ENCODE measurements around the gene DPEP1.
"Not testable (repeated sequence)": the region's sequence is repeated elsewhere in the genome, so short reads cannot be mapped to it uniquely, and the experiment has no call there.

Gene DPEP1

DNA sequence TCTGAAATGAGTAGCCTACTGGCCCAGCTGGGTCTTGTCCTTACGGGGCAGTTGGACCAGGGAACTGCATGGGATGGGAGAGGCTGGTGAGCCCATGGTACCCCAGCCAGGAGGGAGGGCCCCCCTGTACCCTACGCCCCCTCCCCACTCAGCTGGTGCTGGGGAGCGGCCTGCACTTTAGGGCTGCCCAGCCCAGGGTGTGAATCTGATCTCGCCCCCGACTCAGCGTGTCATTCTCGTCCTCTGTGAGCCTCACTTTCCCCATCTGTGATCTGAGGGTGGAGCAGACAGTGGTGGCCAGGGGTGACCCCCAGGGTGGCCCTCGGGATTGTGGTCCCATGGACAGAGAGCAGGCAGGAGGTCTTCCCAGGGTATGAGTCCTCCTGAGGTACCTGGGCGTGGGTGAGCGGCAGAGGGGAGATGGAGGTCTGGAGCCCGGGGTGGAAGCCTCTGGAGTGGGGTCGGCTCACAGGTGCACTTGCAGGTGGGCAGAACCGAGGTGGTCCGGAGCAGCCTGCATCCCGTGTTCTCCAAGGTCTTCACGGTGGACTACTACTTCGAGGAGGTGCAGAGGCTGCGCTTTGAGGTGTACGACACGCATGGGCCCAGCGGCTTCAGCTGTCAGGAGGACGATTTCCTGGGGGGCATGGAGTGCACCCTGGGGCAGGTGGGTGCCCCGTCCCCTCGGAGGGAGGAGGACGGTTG, 36.2 kb upstream of the DPEP1 start:
- DNase-seq (ENCODE audit: low spot score), result no peak

DNA sequence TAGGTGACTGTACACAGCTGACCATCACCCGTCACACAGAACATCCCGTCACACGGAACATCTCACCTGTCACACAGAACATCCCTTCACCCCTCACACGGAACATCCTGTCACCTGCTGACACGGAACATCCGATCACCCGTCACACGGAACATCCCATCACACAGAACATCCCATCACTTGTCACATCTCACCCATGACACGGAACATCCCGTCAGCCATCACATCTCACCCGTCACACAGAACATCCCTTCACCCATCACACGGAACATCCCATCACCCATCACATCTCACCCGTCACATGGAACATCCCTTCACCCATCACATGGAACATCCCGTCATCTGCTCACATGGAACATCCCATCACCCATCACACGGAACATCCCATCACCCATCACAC, 34.1 kb upstream of the DPEP1 start:
- DNase-seq (ENCODE audit: low spot score), result no peak

DNA sequence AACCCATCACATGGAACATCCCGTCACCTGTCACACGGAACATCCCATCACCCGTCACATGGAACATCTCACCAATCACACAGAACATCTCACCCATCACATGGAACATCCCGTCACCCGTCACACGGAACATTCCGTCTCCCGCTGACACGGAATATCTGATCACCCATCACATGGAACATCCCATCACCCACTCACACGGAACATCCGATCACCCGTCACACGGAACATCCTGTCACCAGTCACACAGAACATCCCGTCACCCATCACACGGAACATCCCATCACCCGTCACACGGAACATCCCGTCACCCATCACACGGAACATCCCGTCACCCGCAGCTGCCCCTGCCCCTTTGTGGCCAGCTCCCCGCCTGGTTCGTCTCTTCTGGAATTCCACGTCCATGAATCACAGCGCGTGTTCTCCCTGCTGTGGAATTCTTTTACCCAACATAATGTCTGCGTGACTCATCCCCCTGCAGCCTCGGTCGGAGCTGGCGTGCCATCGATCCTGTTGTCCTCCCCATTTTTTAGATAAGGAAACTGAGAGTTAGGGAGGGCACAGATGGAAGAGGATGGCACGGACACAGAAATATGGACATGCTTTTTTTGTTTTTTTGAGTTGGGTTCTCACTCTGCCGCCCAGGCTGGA, 32.3 kb upstream of the DPEP1 start:
- no peak for DNase-seq (ENCODE audit: low spot score)

DNA sequence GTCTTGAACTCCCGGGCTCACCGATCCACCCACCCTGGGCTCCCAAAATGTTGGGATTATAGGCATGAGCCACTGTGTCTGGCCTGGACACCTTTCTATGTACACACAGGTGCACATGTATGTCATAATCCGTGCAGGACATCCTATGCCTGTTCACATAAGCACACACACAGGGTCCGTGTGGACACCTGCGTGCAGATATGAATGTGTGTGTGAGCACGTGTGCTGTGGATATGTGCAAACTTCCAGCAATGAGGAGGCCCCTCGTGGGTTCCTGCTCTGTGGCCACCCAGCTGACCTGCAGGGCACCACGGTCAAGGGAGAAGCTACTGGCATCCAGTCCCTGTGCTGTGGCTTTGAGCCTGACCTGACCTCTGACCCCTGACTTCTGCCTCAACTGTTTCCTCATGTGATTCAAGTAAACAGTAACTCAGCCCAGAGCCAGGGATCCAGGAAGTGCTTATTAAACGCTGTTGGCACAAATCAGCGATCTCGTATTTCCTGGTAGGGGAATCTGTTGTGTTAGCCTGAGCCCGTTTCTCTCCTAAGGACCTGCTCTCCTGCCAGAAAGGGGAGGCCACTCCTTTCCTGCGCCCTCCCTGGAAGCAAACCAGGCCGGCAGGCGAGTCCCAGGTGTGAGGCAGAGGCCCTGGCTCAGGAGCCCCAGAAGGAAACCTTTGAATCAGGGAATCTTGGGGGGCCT, 31.4 kb upstream of the DPEP1 start:
- no peak for DNase-seq (ENCODE audit: low spot score)

DNA sequence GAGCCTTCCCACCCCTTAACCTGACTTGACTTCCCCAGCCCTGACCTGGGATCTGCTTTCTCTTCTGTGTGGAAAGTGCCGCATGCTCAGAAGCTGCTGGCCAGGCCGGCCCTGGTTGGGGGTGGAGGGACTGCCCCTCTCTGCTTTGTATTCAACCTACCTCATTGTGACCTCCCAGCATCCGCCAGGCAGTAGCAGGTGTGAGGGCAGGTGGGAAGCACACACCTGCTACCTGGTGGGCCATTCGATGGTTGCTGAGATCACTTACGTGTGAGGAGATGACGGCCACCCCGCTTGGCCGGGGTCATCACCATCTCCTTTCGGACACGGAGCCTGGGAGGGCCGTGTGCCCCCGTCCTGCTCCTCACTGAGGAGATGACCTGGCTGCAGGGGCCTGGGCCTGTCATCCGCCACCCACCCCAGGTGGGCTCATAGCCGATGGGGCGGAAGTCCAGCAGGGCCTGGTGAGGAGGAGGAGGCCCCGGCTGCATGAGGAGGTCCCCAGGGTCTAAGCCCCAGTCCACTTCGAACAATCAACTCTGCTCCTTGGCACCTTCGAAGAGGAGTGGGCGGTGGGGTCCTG, 30.7 kb upstream of the DPEP1 start:
- no peak for DNase-seq (ENCODE audit: low spot score)

DNA sequence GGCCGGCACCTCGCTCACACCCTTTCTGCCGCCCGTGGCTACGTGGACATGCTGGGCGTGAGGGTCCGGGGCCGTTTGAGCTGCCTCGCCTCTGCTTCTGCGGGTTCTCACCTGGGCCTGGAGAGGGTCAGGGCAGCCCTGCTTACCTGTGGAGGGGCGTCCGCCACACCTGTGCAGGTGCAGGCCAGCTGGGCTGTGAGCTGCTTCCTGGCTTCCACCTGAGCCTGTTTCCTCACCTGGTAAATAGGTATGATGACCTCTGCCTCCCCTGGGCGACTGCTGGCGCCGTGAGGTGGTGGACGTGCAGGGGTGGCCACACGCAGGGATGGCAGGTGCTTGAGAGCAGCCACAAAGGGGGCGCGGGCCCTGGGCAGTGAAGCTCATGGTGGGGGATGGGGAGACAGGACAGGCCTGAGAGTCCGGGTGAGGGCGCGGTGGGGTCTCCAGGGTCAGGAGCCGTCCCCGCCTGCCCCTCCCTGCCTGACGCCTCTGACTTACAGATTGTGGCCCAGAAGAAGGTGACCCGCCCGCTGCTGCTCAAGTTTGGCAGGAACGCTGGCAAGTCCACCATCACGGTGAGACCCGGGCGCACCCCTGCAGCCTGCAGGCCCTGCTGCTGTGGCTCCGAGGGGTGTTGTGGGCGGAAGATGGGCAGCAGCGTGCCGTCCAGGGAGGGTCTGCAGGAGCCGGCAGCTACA, 30.1 kb upstream of the DPEP1 start:
- no peak for DNase-seq (ENCODE audit: low spot score)

GRCh38 chr16:89583895-89584644, 29.4 kb upstream of the DPEP1 start:
- no peak for DNase-seq (ENCODE audit: low spot score)

- DNase-seq (ENCODE audit: low spot score), result no peak
These were observed 28.5 kb upstream of the DPEP1 start for GRCh38 chr16:89584768-89585549.

DNA sequence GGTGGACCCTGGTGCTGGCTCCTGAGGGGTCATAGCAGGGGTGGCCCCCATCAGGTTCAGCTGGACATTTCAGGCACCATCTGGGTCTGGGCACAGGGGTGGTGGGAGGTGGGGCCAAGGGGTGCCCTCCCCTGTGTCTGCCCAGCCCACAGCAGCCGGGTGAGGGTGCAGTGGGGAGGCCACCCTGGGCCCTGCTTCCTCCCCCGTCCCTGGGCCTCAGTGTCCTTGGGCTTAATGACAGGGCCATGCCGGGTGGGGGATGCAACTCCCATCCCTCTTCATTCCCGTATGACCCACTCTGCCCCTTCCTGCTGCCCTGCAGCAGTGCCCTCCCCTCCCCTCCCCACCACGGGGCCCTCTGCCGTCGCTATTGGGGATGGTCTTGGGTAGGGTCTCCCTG, 27.2 kb upstream of the DPEP1 start:
- DNase-seq (ENCODE audit: low spot score), result no peak

DNA sequence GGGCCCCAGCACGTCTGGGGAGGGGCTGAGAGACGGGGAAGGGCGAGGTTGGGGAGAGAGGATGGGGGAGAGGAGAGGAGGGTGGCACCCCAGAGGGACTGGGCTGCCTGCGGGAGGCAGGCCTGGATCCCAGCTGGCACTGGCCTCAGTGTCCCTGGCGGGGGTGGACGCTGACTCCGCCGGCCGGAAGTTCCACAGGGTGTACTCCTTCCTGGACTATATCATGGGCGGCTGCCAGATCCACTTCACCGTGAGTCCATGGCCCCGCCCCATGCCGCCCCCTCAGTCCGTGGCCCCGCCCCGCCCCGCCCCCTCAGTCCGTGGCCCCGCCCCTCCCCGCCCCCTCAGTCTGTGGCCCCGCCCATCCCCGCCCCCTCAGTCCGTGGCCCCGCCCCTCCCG, 26.6 kb upstream of the DPEP1 start:
- no peak for DNase-seq (ENCODE audit: low spot score)

DNA sequence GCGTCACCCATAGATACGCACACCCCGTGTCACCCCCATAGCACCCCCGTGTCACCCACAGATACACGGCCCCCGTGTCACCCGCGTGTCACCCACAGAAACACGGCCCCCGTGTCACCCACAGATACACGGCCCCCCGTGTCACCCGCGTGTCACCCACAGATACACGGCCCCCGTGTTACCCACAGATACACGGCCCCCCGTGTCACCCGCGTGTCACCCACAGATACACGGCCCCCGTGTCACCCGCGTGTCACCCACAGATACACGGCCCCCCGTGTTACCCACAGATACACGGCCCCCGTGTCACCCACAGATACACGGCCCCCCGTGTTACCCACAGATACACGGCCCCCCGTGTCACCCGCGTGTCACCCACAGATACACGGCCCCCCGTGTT, 25.8 kb upstream of the DPEP1 start:
- not testable (repeated sequence) for DNase-seq (ENCODE audit: low spot score)

DNA sequence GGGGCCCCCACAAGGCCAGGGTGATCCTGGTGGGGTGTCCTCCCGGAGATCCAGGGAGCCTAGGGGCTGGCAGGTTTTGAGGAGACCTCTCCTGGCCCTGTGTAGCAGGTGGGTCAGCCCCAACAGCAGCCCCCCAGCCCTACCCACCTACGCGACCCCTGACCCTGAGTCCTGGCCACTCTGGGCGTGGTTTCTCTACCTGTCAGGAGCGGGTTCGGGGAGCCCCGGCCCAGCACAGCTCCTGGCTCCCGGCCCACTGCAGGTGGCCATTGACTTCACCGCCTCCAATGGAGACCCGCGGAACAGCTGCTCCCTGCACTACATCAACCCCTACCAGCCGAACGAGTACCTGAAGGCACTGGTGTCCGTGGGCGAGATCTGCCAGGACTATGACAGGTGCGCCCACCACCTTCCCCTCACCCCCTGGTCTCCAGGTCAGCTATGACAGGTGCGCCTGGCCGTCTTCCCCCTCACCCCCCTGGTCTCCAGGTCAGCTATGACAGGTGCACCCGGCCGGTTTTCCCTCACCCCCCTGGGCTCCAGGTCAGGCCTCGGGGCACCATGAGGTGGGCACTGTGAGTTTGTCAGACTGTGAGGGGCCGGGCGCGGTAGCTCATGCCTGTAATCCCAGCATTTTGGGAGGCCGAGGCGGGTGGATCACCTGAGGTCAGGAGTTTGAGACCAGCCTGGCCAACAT, 24.9 kb upstream of the DPEP1 start:
- no peak for DNase-seq (ENCODE audit: low spot score)

DNA sequence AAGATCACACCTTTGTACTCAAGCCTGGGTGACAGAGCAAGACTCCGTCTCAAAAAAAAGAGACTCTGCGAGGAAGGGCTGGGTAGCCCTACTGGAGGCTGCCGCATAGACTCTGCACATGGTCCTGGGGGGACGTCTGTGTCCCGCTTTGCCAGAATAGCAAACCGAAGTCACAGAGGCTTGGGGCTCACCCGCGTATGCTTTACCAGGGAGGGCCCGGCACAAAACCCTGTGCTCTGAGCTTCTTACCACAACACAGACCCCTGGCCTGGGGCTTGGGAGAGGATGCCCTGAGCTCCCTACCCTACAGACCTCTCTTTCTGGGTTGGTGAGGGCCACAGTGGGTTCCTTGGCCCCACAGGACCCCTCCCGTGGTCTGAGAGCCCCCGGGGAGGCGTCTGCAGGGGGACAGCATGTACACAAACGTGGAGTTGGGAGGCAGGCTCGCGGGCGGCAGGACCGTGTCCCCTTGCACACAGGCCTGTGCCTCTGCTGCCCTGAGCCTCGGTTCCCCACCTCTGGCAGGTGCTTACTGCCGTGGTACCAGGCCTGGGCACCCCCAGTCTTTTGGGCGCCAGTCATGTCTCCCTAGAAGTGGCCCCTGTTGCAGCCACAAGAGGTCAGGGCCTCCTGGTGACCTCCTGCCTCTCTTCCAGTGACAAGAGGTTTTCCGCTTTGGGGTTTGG, 24.1 kb upstream of the DPEP1 start:
- no peak for DNase-seq (ENCODE audit: low spot score)

GRCh38 chr16:89593841-89594240, 19.6 kb upstream of the DPEP1 start:
- no peak for DNase-seq (ENCODE audit: low spot score)

GRCh38 chr16:89595330-89596060, 17.9 kb upstream of the DPEP1 start:
- DNase-seq (ENCODE audit: low spot score), result no peak

- DNase-seq (ENCODE audit: low spot score), result no peak
These were observed 17.3 kb upstream of the DPEP1 start for GRCh38 chr16:89596061-89596689.

GRCh38 chr16:89596957-89597649, 16.3 kb upstream of the DPEP1 start:
- DNase-seq (ENCODE audit: low spot score), result no peak

DNA sequence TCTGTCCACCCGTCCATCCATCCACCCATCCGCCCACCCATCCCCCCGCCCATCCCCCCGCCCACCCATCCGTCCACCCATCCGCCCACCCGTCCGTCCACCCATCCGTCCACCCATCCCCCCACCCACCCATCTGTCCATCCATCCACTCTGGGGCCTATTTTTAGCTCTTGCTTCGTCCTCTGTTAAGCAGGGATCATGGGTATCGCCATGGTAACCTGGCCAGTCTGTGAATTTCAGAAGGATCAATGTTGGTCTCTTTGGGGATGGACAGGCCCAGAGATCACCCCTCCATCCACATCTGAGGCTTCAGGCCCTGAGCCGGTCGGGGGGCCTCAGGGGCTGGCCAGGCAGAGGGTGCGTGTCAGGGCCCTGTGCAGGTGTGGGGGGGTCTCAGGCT, 15.2 kb upstream of the DPEP1 start:
- DNase-seq (ENCODE audit: low spot score), result peak; percentile 10

Data from germinal center (tissue), 1 donor.